H1 (cell line): ENCODE data around the gene ITGB4. TPM values are rescaled to one million over a fixed set of nuclear protein-coding genes. Genes with fewer than 3 reads are reported as not detected.

Experiments
- CTCF ChIA-PET: fragments of 300-600 bp; sonication (Branson Sonifier 250); formaldehyde crosslinking; loops from one replicate; lab custom pipeline; 2021; ENCODE audit not compliant: partially characterized antibody; lab: Charles Lee
- POLR2A ChIA-PET: fragments of 300-600 bp; sonication (Branson Sonifier 250); formaldehyde crosslinking; loops from one replicate; lab custom pipeline; 2021; ENCODE audit warnings: inconsistent platforms; ENCODE audit not compliant: partially characterized antibody; lab: Charles Lee
- DNase-seq, 2 experiments: peaks; one replicate each; pipeline versions ENCODE4 v3.0.0 to v3.0.0-alpha.2; 2010 to 2022; ENCODE audit warnings: low spot score in 2 of 2, low read depth in 1 of 2, mixed read lengths in 1 of 2
- FAIRE-seq: peaks from 2 replicates; lab custom pipeline; 2011; peaks lifted over from hg19 to GRCh38; lab: Jason Lieb, UNC
- H2AFZ ChIP-seq: 2 replicates; pipeline ENCODE4 v1.8.1; 2012; ENCODE audit warnings: low read length, inconsistent platforms
- H2AK5ac ChIP-seq: 2 replicates; pipeline ENCODE4 v1.6.1; 2013; ENCODE audit warnings: low read depth, low read length
- H2BK120ac ChIP-seq: replicated peaks from 2 replicates; pipeline ENCODE3; 2013; ENCODE audit warnings: low read depth, low read length, inconsistent platforms
- H2BK12ac ChIP-seq: 2 replicates; pipeline ENCODE4 v1.6.1; 2013; ENCODE audit warnings: low read depth, low read length
- H2BK15ac ChIP-seq: 2 replicates; pipeline ENCODE4 v1.6.1; 2013; ENCODE audit warnings: low read length
- H2BK20ac ChIP-seq: 2 replicates; pipeline ENCODE4 v1.6.1; 2013; ENCODE audit warnings: low read length
- H2BK5ac ChIP-seq: 2 replicates; pipeline ENCODE4 v1.6.1; 2013; ENCODE audit warnings: low read depth, low read length
- H3K14ac ChIP-seq: 2 replicates; pipeline ENCODE4 v1.6.1; 2013; ENCODE audit warnings: inconsistent platforms; ENCODE audit not compliant: insufficient read length
- H3K18ac ChIP-seq: 2 replicates; pipeline ENCODE4 v1.6.1; 2013; ENCODE audit warnings: low read length; ENCODE audit errors: extremely low read depth
- H3K23ac ChIP-seq: 2 replicates; pipeline ENCODE4 v1.6.1; 2013; ENCODE audit warnings: inconsistent platforms; ENCODE audit not compliant: insufficient read length
- H3K23me2 ChIP-seq: 2 replicates; pipeline ENCODE4 v1.6.1; 2013; ENCODE audit warnings: low read depth, low read length
- H3K27ac ChIP-seq: 2 replicates; pipeline ENCODE4 v1.6.1; 2011; ENCODE audit warnings: low read depth, low read length, inconsistent platforms
- H3K27me3 ChIP-seq, 4 experiments: replicated peaks in 1 of 4; 1 replicate in 1 of 4; 2 replicates in 3 of 4; pipeline versions ENCODE4 v1.6.1 to v1.8.1; 2011 to 2013; ENCODE audit warnings: low read length in 3 of 4, mild to moderate bottlenecking in 3 of 4, inconsistent platforms in 2 of 4, mixed read lengths in 2 of 4, moderate library complexity in 1 of 4; ENCODE audit not compliant: control insufficient read depth in 3 of 4, insufficient read depth in 3 of 4; ENCODE audit errors: extremely low read depth in 1 of 4
- H3K36me3 ChIP-seq, 4 experiments: 2 replicates each; pipeline versions ENCODE4 v1.6.1 to v1.8.1; 2011 to 2013; ENCODE audit warnings: mild to moderate bottlenecking in 4 of 4, low read length in 3 of 4, moderate library complexity in 2 of 4, control low read depth in 1 of 4, inconsistent platforms in 1 of 4; ENCODE audit not compliant: insufficient read depth in 4 of 4, control insufficient read depth in 2 of 4
- H3K4ac ChIP-seq: replicated peaks from 2 replicates; pipeline ENCODE3; 2013; ENCODE audit warnings: low read length, low read depth, mixed read lengths, inconsistent platforms; ENCODE audit not compliant: insufficient read length
- H3K4me1 ChIP-seq, 4 experiments: replicated peaks in 1 of 4; 1 replicate in 1 of 4; 2 replicates in 3 of 4; pipeline versions ENCODE4 v1.6.1 to v1.8.1; 2011 to 2013; ENCODE audit warnings: low read length in 3 of 4, inconsistent platforms in 2 of 4, mixed read lengths in 1 of 4; ENCODE audit not compliant: insufficient read depth in 4 of 4, control insufficient read depth in 3 of 4
- H3K4me2 ChIP-seq, 2 experiments: 2 replicates each; pipeline versions ENCODE4 v1.6.1 to v1.8.1; 2011 to 2013; ENCODE audit warnings: low read depth in 2 of 2, low read length in 2 of 2, control low read depth in 1 of 2, inconsistent platforms in 1 of 2, mild to moderate bottlenecking in 1 of 2; ENCODE audit not compliant: insufficient read depth in 1 of 2
- H3K4me3 ChIP-seq, 4 experiments: fragments of 200-600, 300-600 bp in 1 of 4; sonication (generic), shearing (Covaris generic), sonication (Bioruptor Twin) in 1 of 4; 2 replicates each; pipeline versions ENCODE4 v1.5.1 to v1.8.1; 2011 to 2016; ENCODE audit warnings: low read length in 4 of 4, low read depth in 3 of 4, control low read depth in 2 of 4, inconsistent platforms in 2 of 4, mild to moderate bottlenecking in 2 of 4, mixed read lengths in 1 of 4, moderate library complexity in 1 of 4; ENCODE audit not compliant: insufficient read depth in 2 of 4; ENCODE audit errors: extremely low read depth in 1 of 4
- H3K56ac ChIP-seq: replicated peaks from 2 replicates; pipeline ENCODE3; 2013; ENCODE audit warnings: low read depth, mild to moderate bottlenecking, mixed read lengths, low read length, inconsistent platforms; ENCODE audit not compliant: insufficient read length
- H3K79me1 ChIP-seq: 2 replicates; pipeline ENCODE4 v1.6.1; 2013; ENCODE audit warnings: low read depth, low read length, control low read depth
- H3K79me2 ChIP-seq, 2 experiments: 2 replicates each; pipeline versions ENCODE4 v1.6.1 to v1.8.1; 2012 to 2013; ENCODE audit warnings: low read length in 2 of 2, mild to moderate bottlenecking in 2 of 2, inconsistent platforms in 1 of 2; ENCODE audit not compliant: insufficient read depth in 2 of 2, control insufficient read depth in 1 of 2
- H3K9ac ChIP-seq, 4 experiments: replicated peaks in 1 of 4; 1 replicate in 1 of 4; 2 replicates in 3 of 4; pipeline versions ENCODE4 v1.6.1 to v1.8.1; 2011 to 2013; ENCODE audit warnings: low read depth in 3 of 4, low read length in 3 of 4, control low read depth in 2 of 4, mild to moderate bottlenecking in 2 of 4, moderate library complexity in 2 of 4, inconsistent platforms in 1 of 4; ENCODE audit errors: extremely low read depth in 1 of 4
- H3K9me3 ChIP-seq, 2 experiments: 2 replicates each; pipeline versions ENCODE4 v1.6.1 to v1.8.1; 2012 to 2013; ENCODE audit warnings: mild to moderate bottlenecking in 2 of 2, moderate library complexity in 2 of 2, control low read depth in 1 of 2, inconsistent platforms in 1 of 2, low read depth in 1 of 2, low read length in 1 of 2, mixed read lengths in 1 of 2; ENCODE audit not compliant: insufficient read depth in 2 of 2
- H4K20me1 ChIP-seq, 2 experiments: replicated peaks in 1 of 2; 2 replicates each; pipeline versions ENCODE3 to v1.8.1; 2011 to 2013; ENCODE audit warnings: inconsistent platforms in 2 of 2, low read length in 2 of 2, mild to moderate bottlenecking in 1 of 2; ENCODE audit not compliant: insufficient read depth in 2 of 2, control insufficient read depth in 1 of 2
- H4K5ac ChIP-seq: 2 replicates; pipeline ENCODE4 v1.6.1; 2013; ENCODE audit warnings: low read length, low read depth, mixed read lengths, inconsistent platforms; ENCODE audit not compliant: insufficient read length
- H4K8ac ChIP-seq: 2 replicates; pipeline ENCODE4 v1.8.0; 2013; ENCODE audit warnings: mild to moderate bottlenecking, moderate library complexity, low read length, inconsistent platforms; ENCODE audit not compliant: insufficient read depth; ENCODE audit errors: extremely low read depth
- H4K91ac ChIP-seq: replicated peaks from 2 replicates; pipeline ENCODE3; 2013; ENCODE audit warnings: low read length, mixed read lengths, inconsistent platforms; ENCODE audit not compliant: insufficient read length
- ATF2 ChIP-seq: IDR thresholded peaks from 2 replicates; pipeline ENCODE4 v1.6.1; 2012; ENCODE audit warnings: low read length, inconsistent platforms
- BACH1 ChIP-seq: IDR thresholded peaks from 2 replicates; pipeline ENCODE4 v1.6.1; 2012; ENCODE audit warnings: low read length, improper control_type of control experiment
- CREB1 ChIP-seq: IDR thresholded peaks from 2 replicates; pipeline ENCODE4 v1.6.1; 2012; ENCODE audit warnings: inconsistent platforms
- JUN ChIP-seq: IDR thresholded peaks from 2 replicates; pipeline ENCODE4 v1.6.1; 2011; ENCODE audit warnings: low read depth, mild to moderate bottlenecking, improper control_type of control experiment, low read length
- JUND ChIP-seq: IDR thresholded peaks from 2 replicates; pipeline ENCODE4 v1.6.1; 2011; ENCODE audit warnings: mild to moderate bottlenecking, improper control_type of control experiment, low read length
- KDM4A ChIP-seq: IDR thresholded peaks from one replicate; pipeline ENCODE4 v1.7.1; 2012; ENCODE audit warnings: low read depth, mild to moderate bottlenecking, moderate library complexity, low read length, inconsistent platforms; ENCODE audit not compliant: severe bottlenecking
- NANOG ChIP-seq: IDR thresholded peaks from 2 replicates; pipeline ENCODE4 v1.6.1; 2011; ENCODE audit warnings: low read length, low read depth, mild to moderate bottlenecking, inconsistent platforms; ENCODE audit not compliant: insufficient read depth, poor library complexity, severe bottlenecking
- POLR2A ChIP-seq, 2 experiments: IDR thresholded peaks; 1 replicate in 1 of 2; 2 replicates in 1 of 2; pipeline ENCODE4 v1.6.1; 2011; ENCODE audit warnings: low read depth in 2 of 2, low read length in 2 of 2, mild to moderate bottlenecking in 2 of 2; ENCODE audit errors: control extremely low read depth in 1 of 2
- POU5F1 ChIP-seq: IDR thresholded peaks from 2 replicates; pipeline ENCODE4 v1.6.1; 2011; ENCODE audit warnings: low read depth, mild to moderate bottlenecking, low read length, moderate library complexity
- RBBP5 ChIP-seq: IDR thresholded peaks from 2 replicates; pipeline ENCODE4 v1.7.1; 2012; ENCODE audit warnings: low read depth, mild to moderate bottlenecking, inconsistent platforms, low read length, moderate library complexity, borderline replicate concordance
- SIN3A ChIP-seq, 2 experiments: IDR thresholded peaks in 1 of 2; conservative IDR thresholded peaks in 1 of 2; 2 replicates each; pipeline ENCODE4 v1.6.1; 2011 to 2012; ENCODE audit warnings: low read length in 2 of 2, improper control_type of control experiment in 1 of 2, low read depth in 1 of 2, mild to moderate bottlenecking in 1 of 2
- SIRT6 ChIP-seq: IDR thresholded peaks from one replicate; pipeline ENCODE4 v1.7.1; 2012; ENCODE audit warnings: low read length, inconsistent platforms
- SRF ChIP-seq: IDR thresholded peaks from 2 replicates; pipeline ENCODE4 v1.6.1; 2011; ENCODE audit warnings: mild to moderate bottlenecking, low read depth, low read length, moderate library complexity
- WGBS, 2 experiments: shearing (Covaris generic) in 1 of 2; methylation state at CpG; one replicate each; pipeline versions ENCODE4 v1.1.6 to v1.1.7; 2013 to 2015; ENCODE audit warnings: low lambda C conversion rate in 2 of 2, mixed read lengths in 2 of 2, inconsistent platforms in 1 of 2, low coverage in 1 of 2, missing lambda C conversion rate in 1 of 2; ENCODE audit not compliant: insufficient replicate concordance in 2 of 2, insufficient coverage in 1 of 2, insufficient read length in 1 of 2; ENCODE audit errors: extremely low coverage in 1 of 2, missing lambda C conversion rate in 1 of 2; 5-methylcytosine and 5-hydroxymethylcytosine counted together
- polyA plus RNA-seq, 7 experiments: library from polyadenylated mRNA; depleted of rRNA in 3 of 7; stranded (reverse) in 5 of 7; unstranded in 2 of 7; fragments of >200 nt in 5 of 7; fragments of 200-250 nt in 2 of 7; gene quantifications; 1 replicate in 5 of 7; 2 replicates in 1 of 7; 4 replicates in 1 of 7; pipeline versions ENCODE4 v1.2.1 to v1.2.3, GENCODE V29; 2011 to 2013; ENCODE audit warnings: missing spikeins in 2 of 7, mixed read lengths in 2 of 7
- total RNA-seq: library from RNA; stranded (reverse); fragmentation: NEBNext Ultra II Directional; extraction: Animal tissue kit (Norgen Biotek cat#: 25700); gene quantifications from 2 replicates; pipeline ENCODE4 v1.2.1, GENCODE V29; 2021

Gene ITGB4
- total and polyA plus RNA-seq, 2 of the 8 experiments (the other 6 are each of a cell fraction or from before 2014, with no cell fraction given) = 5.2 to 5.6 TPM

- POLR2A ChIA-PET = interaction anchor here (1.0 to 1.5 kb wide), 5 partner anchors 10 to 61 kb away, joined by 3 to 5 read pairs (median 4); no protein-coding TSS in a partner anchor
- no peak overlapping the region for H4K91ac ChIP-seq
- no peak for TF ChIP-seq SIN3A (conservative IDR thresholded peaks at IDR 0.05 in 1 of 2, IDR thresholded peaks at IDR 0.05 in 1 of 2; ENCODE audit: low read depth in 1 of 2, low read length in 2 of 2)
- TF ChIP-seq BACH1 = no peak
- no peak for TF ChIP-seq KDM4A
- TF ChIP-seq RBBP5 = no peak
- TF ChIP-seq POLR2A (IDR thresholded peaks at IDR 0.05; ENCODE audit: control extremely low read depth in 1 of 2, low read depth in 2 of 2, low read length in 2 of 2) = no peak
- TF ChIP-seq ATF2 = no peak
- TF ChIP-seq CREB1 = no peak
- no peak for TF ChIP-seq JUN
- TF ChIP-seq SIRT6 = no peak
- TF ChIP-seq NANOG = no peak
- no peak for TF ChIP-seq JUND
- no peak for TF ChIP-seq SRF
- no peak for TF ChIP-seq POU5F1
These were observed 18.1 kb upstream of the ITGB4 start for GRCh38 chr17:75703191-75703590.

More at GRCh38 chr17:75703191-75703590, 18.1 kb upstream of the ITGB4 start:
- Histone ChIP-seq H3K27ac (no peak overlapping the region), H3K4me2 (no peak overlapping the region), H3K4me3 (no peak overlapping the region), H3K79me1 (no peaks in the 10 kb centered on the region), H3K36me3 (peaks cover 28 to 63% (median 50%) of the 10 kb centered on the region in 4 experiments), H3K79me2 (no peaks in the 10 kb centered on the region), H4K5ac (no peak overlapping the region), H3K14ac (no peak overlapping the region), H3K18ac (no peak overlapping the region), H2AK5ac (no peak overlapping the region), H4K8ac (no peak overlapping the region), H2BK120ac (no peak overlapping the region), H3K27me3 (no peaks in the 10 kb centered on the region), H2AFZ (no peak overlapping the region), H3K56ac (no peak overlapping the region), H3K4ac (no peak overlapping the region), H3K23ac (no peak overlapping the region), H2BK20ac (no peak overlapping the region), H2BK5ac (no peak overlapping the region), H3K4me1 (no peaks in the 10 kb centered on the region), H3K9me3 (no peaks in the 10 kb centered on the region), H3K23me2 (no peaks in the 10 kb centered on the region), H2BK15ac (no peak overlapping the region), H2BK12ac (no peak overlapping the region), H3K9ac (no peak overlapping the region), H4K20me1 (peaks cover 0 to 6% of the 10 kb centered on the region in 2 experiments)
- CTCF ChIA-PET = interaction anchor here (0.6 to 9.1 kb wide), 7 partner anchors 9 to 838 kb away, joined by 3 to 87 read pairs (median 4); partner anchors contain the start of gene GALK1
- WGBS, 2 experiments = 96% methylated on average over 12 of the region's 12 CpGs; no CpG with 5 or more reads in 1 of the 2 experiments
- DNase-seq (no peak), FAIRE-seq (no peak)
